ENCODE data around the gene ROR2. TPM values are rescaled to one million over a fixed set of nuclear protein-coding genes. Genes with fewer than 3 reads are reported as not detected.
A peak's percentile ranks its signal among the peaks of the same experiment; 100 is the strongest.

Gene ROR2
- total RNA-seq, 1 experiment from 2014 or later = not detected

DNA sequence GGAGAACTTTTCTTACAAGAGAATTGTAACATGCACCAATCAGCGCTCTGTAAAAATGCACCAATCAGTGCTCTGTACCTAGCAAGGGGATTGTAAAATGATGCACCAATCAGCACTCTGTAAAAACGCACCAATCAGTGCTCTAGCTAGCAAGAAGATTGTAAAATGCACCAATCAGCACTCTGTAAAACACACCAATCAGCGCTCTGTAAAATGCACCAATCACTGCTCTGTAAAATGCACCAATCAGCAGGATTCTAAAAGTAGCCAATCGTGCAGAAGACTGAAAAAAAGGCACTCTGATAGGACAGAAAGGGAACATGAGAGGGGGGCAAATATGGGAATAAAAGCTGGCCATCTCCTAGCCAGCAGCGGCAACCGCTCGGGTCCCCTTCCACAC, 233.2 kb downstream of the ROR2 start:
- DNase-seq (no peak), ATAC-seq (no peak)
- CTCF ChIA-PET = no interaction called here
- POLR2A ChIA-PET (ENCODE audit: unreplicated experiment) = no interaction called here
- TF ChIP-seq EZH2phosphoT487 (IDR thresholded peaks at IDR 0.05; ENCODE audit: borderline replicate concordance, low read length) = no peak
- TF ChIP-seq EZH2 (IDR thresholded peaks at IDR 0.05; ENCODE audit: low read length, unreplicated experiment) = no peak
- TF ChIP-seq, protein P1, sequence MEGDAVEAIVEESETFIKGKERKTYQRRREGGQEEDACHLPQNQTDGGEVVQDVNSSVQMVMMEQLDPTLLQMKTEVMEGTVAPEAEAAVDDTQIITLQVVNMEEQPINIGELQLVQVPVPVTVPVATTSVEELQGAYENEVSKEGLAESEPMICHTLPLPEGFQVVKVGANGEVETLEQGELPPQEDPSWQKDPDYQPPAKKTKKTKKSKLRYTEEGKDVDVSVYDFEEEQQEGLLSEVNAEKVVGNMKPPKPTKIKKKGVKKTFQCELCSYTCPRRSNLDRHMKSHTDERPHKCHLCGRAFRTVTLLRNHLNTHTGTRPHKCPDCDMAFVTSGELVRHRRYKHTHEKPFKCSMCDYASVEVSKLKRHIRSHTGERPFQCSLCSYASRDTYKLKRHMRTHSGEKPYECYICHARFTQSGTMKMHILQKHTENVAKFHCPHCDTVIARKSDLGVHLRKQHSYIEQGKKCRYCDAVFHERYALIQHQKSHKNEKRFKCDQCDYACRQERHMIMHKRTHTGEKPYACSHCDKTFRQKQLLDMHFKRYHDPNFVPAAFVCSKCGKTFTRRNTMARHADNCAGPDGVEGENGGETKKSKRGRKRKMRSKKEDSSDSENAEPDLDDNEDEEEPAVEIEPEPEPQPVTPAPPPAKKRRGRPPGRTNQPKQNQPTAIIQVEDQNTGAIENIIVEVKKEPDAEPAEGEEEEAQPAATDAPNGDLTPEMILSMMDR (conservative IDR thresholded peaks at IDR 0.05; ENCODE audit: low read depth, low read length) = no peak
- Histone ChIP-seq H3K4me3 (ENCODE audit: low read length) (no peak overlapping the region), H2AFZ (ENCODE audit: low read length) (no peak overlapping the region), H3K36me3 (ENCODE audit: low read depth, low read length) (no peaks in the 10 kb centered on the region), H3K9me3 (ENCODE audit: low read length) (no peaks in the 10 kb centered on the region), H3K4me1 (ENCODE audit: insufficient read depth, low read length) (no peaks in the 10 kb centered on the region), H3K9ac (ENCODE audit: low read length) (no peak overlapping the region), H4K20me1 (ENCODE audit: low read length) (no peaks in the 10 kb centered on the region), H3K4me2 (ENCODE audit: low read length) (no peak overlapping the region), H3K79me2 (ENCODE audit: low read length) (no peaks in the 10 kb centered on the region), H3K27ac (ENCODE audit: low read length) (no peak overlapping the region), H3K27me3 (ENCODE audit: low read length) (no peaks in the 10 kb centered on the region), H3K9me2 (replicated peaks; ENCODE audit: low read length) (no peaks in the 10 kb centered on the region), H3F3A (ENCODE audit: low read length, unreplicated experiment) (no peaks in the 10 kb centered on the region)
- intact Hi-C loops (cut with micrococcal nuclease) = no loop called here
- BruUV-seq (replicated peaks) = no TSS peak

DNA sequence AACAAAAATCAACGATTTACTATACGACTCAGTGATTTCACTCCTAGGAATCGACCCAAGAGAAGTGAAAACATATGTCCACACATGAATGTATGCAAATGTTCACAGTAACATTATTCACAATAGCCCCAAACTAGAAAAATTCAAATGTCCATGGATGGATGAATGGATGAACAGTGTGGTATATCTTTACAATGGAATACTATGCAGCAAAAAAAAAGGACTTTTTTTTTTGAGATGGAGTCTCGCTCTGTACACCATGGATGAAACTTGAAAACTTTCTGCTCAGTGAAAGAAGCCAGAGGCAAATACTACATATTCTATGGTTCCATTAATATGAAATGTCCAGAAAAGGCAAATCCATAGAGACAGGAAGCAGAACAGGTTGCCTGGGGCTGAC, 233.8 kb downstream of the ROR2 start:
- Histone ChIP-seq H3K4me3 (ENCODE audit: low read length) (no peak overlapping the region), H3K79me2 (ENCODE audit: low read length) (no peaks in the 10 kb centered on the region), H3K9me2 (replicated peaks; ENCODE audit: low read length) (no peaks in the 10 kb centered on the region), H3K9ac (ENCODE audit: low read length) (no peak overlapping the region), H3K4me1 (ENCODE audit: insufficient read depth, low read length) (no peaks in the 10 kb centered on the region), H4K20me1 (ENCODE audit: low read length) (no peaks in the 10 kb centered on the region), H3F3A (ENCODE audit: low read length, unreplicated experiment) (no peaks in the 10 kb centered on the region), H2AFZ (ENCODE audit: low read length) (no peak overlapping the region), H3K27ac (ENCODE audit: low read length) (no peak overlapping the region), H3K27me3 (ENCODE audit: low read length) (no peaks in the 10 kb centered on the region), H3K36me3 (ENCODE audit: low read depth, low read length) (no peaks in the 10 kb centered on the region), H3K4me2 (ENCODE audit: low read length) (no peak overlapping the region), H3K9me3 (ENCODE audit: low read length) (no peaks in the 10 kb centered on the region)
- BruUV-seq (replicated peaks) = no TSS peak
- POLR2A ChIA-PET (ENCODE audit: unreplicated experiment) = no interaction called here
- TF ChIP-seq, protein P1 (conservative IDR thresholded peaks at IDR 0.05; ENCODE audit: low read depth, low read length) = no peak
- TF ChIP-seq EZH2phosphoT487 (IDR thresholded peaks at IDR 0.05; ENCODE audit: borderline replicate concordance, low read length) (no peak), EZH2 (IDR thresholded peaks at IDR 0.05; ENCODE audit: low read length, unreplicated experiment) (no peak)
- ATAC-seq (no peak), DNase-seq (no peak)
- intact Hi-C loops (cut with micrococcal nuclease) = no loop called here
- CTCF ChIA-PET = no interaction called here

DNA sequence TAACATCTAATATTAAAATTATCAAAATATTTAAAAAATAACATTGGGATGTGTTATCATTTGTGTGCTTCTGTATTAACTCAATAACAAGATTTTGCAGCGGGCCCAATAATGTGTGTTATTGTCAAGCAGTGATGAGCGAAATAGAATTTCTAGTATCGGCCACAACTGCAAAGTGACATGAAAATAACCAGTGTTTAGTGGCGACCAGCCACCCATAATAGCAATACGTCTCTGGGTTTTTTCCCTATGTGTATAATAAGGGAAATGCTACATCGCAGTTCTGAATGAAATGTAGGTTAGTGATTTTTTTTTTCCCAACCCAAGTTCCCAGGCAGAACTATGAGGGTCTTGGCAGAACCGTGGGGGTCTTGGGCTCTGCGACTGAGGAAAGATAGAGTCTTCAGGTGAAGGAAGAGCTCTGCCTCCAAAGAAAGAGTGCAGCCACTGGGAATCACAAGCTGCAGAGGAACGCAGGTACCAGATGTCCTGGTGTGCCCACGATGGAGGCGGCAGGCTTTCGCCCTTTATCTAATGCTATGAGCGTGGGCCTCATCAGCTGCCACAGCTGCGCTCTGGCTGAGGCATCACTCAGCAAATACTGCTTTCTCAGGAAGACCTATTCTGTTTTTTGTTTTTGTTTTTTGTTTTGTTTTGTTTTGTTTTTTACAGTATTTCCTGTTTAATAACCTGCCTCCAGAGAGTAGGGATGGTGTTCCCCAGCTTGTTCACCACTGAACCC, 235.0 kb downstream of the ROR2 start:
- no peaks in the 10 kb centered on the region for H3F3A ChIP-seq (ENCODE audit: low read length, unreplicated experiment)
- ChIA-PET POLR2A (ENCODE audit: unreplicated experiment) (no interaction called here), CTCF (no interaction called here)
- H3K4me1 ChIP-seq (ENCODE audit: insufficient read depth, low read length) = no peaks in the 10 kb centered on the region
- no peak for ATAC-seq
- intact Hi-C loops (cut with micrococcal nuclease) = no loop called here
- H3K9me2 ChIP-seq (replicated peaks; ENCODE audit: low read length) = no peaks in the 10 kb centered on the region
- H3K9me3 ChIP-seq (ENCODE audit: low read length) = no peaks in the 10 kb centered on the region
- TF ChIP-seq, protein P1 (conservative IDR thresholded peaks at IDR 0.05; ENCODE audit: low read depth, low read length) = no peak
- no peak for TF ChIP-seq EZH2phosphoT487 (IDR thresholded peaks at IDR 0.05; ENCODE audit: borderline replicate concordance, low read length)
- TF ChIP-seq EZH2 (IDR thresholded peaks at IDR 0.05; ENCODE audit: low read length, unreplicated experiment) = no peak
- no peak overlapping the region for H3K4me3 ChIP-seq (ENCODE audit: low read length)
- H2AFZ ChIP-seq (ENCODE audit: low read length) = 0 out of 2 replicates have a peak overlapping the region, but pooled peaks have one; percentile 73
- no peaks in the 10 kb centered on the region for H3K79me2 ChIP-seq (ENCODE audit: low read length)
- peak overlapping the region; percentile 81 for H3K4me2 ChIP-seq (ENCODE audit: low read length)
- no peaks in the 10 kb centered on the region for H3K36me3 ChIP-seq (ENCODE audit: low read depth, low read length)
- BruUV-seq (replicated peaks) = no TSS peak
- no peak overlapping the region for H3K27ac ChIP-seq (ENCODE audit: low read length)
- no peak for DNase-seq
- H3K9ac ChIP-seq (ENCODE audit: low read length) = no peak overlapping the region
- no peaks in the 10 kb centered on the region for H3K27me3 ChIP-seq (ENCODE audit: low read length)
- no peaks in the 10 kb centered on the region for H4K20me1 ChIP-seq (ENCODE audit: low read length)

All from PC-3 (cell line).